Measurements from ENCODE around the gene ALPG. TPM values are rescaled to one million over a fixed set of nuclear protein-coding genes. Genes with fewer than 3 reads are reported as not detected.

Gene ALPG
- total RNA-seq: under 0.01 TPM in 1 of 2 replicates, not detected in the other

GRCh38 chr2:232406556-232407310 lies at the start of gene ALPG:
TSS of gene ALPG (plus strand) at chr2:232406844. CDS start at chr2:232406895, 51 bp downstream.

DNA sequence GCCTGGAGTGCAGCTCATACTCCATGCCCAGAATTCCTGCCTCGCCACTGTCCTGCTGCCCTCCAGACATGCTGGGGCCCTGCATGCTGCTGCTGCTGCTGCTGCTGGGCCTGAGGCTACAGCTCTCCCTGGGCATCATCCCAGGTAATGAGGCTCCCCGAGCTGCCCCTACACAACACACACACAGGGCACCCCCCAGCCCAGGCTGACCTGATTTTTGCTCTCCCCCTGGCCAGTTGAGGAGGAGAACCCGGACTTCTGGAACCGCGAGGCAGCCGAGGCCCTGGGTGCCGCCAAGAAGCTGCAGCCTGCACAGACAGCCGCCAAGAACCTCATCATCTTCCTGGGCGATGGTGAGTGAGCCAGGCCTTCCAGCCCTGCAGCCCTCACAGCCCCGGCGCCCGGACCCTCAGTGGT lies 27.9 kb upstream of the ALPG start, which contains the start of gene ALPP:
ALPP (plus strand) TSS at position 17 of the 417 bp plus-strand sequence; CDS start at position 69, 52 bp downstream.

DNA sequence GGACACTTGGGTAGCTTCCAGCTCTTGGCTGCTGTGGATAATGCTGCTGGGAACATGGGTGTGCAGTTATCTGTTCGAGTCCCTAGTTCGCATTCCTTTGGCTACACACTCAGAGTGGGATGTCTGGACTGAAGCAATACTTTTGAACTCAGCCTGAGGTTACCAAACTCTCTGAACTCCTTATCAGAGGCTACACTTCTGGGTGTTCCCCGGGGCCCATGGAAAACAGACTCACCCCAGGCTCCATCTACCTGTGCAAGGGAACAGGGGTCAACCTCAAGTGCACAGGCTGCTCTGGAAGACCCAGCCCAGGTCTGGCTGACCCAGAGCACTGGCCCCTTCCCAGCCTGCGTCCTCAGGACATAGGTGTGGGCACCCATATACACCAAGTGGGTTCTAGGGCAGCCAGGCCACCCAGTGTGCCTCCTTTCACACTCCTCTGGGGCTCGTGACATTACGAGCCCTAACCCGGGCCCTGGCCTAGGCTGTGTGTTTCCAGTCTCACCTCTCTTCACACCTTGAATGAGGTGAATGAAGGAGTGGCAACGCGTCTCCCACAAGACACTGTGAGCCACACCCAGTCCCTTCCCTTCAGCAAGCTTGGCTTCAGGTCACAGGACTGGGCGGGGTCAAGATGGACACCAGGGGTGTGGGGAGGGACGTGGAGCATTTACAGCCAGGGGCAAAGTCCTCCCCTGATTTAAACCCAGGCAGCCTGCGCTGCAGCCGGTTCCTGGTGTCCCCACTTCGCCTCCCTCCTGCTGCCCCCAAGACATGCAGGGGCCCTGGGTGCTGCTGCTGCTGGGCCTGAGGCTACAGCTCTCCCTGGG lies 49.0 kb downstream of the ALPG start, which contains the start of gene ALPI:
ALPI (plus strand) TSS at position 728 of the 830 bp plus-strand sequence; CDS start at position 775, 47 bp downstream.

Other genes with a start within 250 kb of the ALPG start
- not detected in 2 replicates for gene ALPP, start 28.1 kb upstream of the ALPG start, total RNA-seq
- gene ALPI, start 49.3 kb downstream of the ALPG start, total RNA-seq: not detected in 2 replicates
- not detected in 2 replicates for gene ECEL1, start 81.0 kb downstream of the ALPG start, total RNA-seq
- gene PRSS56, start 113.5 kb downstream of the ALPG start, total RNA-seq: not detected in 2 replicates
- gene CHRND, start 119.3 kb downstream of the ALPG start, total RNA-seq: not detected in 2 replicates
- gene CHRNG, start 132.8 kb downstream of the ALPG start, total RNA-seq: not detected in 2 replicates
- 0.96 and 1.7 TPM in 2 replicates for gene TIGD1, start 143.7 kb downstream of the ALPG start, total RNA-seq
- 37.7 and 76.4 TPM in 2 replicates for gene EIF4E2, start 143.8 kb downstream of the ALPG start, total RNA-seq
- 1.2 TPM in 1 of 2 replicates, not detected in the other for gene EFHD1, start 226.8 kb downstream of the ALPG start, total RNA-seq

All from tracheal epithelial cell (primary cell).